Breast epithelium (tissue), 4 donors: ENCODE results near the gene EWSR1. TPM values are rescaled to one million over a fixed set of nuclear protein-coding genes. Genes with fewer than 3 reads are reported as not detected.

Experiments used
- DNase-seq, 2 donors: peaks; one replicate each; pipeline ENCODE4 v3.0.0-alpha.2; 2019; ENCODE audit warnings: low spot score in 2 of 2
- H3K27ac ChIP-seq, 2 donors: fragments of 200-600 bp; sonication (generic) in 1 of 2; one replicate each; pipeline ENCODE4 v1.5.1; 2016 to 2019; ENCODE audit warnings: mild to moderate bottlenecking in 1 of 2
- H3K27me3 ChIP-seq, 2 donors: fragments of 200-600 bp; sonication (generic) in 1 of 2; one replicate each; pipeline versions ENCODE4 v1.5.1 to v1.6.0; 2017 to 2019; ENCODE audit warnings: control low read depth in 1 of 2, mild to moderate bottlenecking in 1 of 2
- H3K36me3 ChIP-seq: fragments of 200-600 bp; one replicate; pipeline ENCODE4 v1.5.1; 2019
- H3K4me1 ChIP-seq, 2 donors: fragments of 200-600 bp; sonication (generic); one replicate each; pipeline ENCODE4 v1.5.1; 2016 to 2019; ENCODE audit warnings: control low read depth in 1 of 2
- H3K4me3 ChIP-seq, 3 donors: fragments of 200-600 bp; sonication (generic); 1 replicate in 2 of 3; 2 replicates in 1 of 3; pipeline ENCODE4 v1.5.1; 2016 to 2019; ENCODE audit warnings: mild to moderate bottlenecking in 3 of 3, moderate library complexity in 2 of 3
- H3K9me3 ChIP-seq, 2 donors: fragments of 200-600 bp; sonication (generic) in 1 of 2; one replicate each; pipeline ENCODE4 v1.5.1; 2016 to 2019; ENCODE audit warnings: control low read depth in 1 of 2
- POLR2A ChIP-seq: fragments of 450-650 bp; IDR thresholded peaks from one replicate; pipeline ENCODE4 v1.6.1; 2016; ENCODE audit warnings: antibody characterized with exemption, mild to moderate bottlenecking, moderate library complexity
- POLR2AphosphoS5 ChIP-seq, 3 donors: sonication (generic); formaldehyde crosslinking; IDR thresholded peaks; one replicate each; pipeline ENCODE4 v1.6.1; 2017; ENCODE audit warnings: antibody characterized with exemption in 3 of 3
- intact Hi-C: fragments of 100-400 bp; cut with DNase I; formaldehyde crosslinking; loops from one replicate; pipeline ENCODE4 v1.15.1; 2023; ENCODE audit warnings: low total_unique reads
- total RNA-seq, 3 donors: library from RNA; depleted of rRNA; stranded (reverse); fragments of >200 nt; gene quantifications; one replicate each; pipeline ENCODE4 v1.1.0, GENCODE V29; 2016
- TF ChIP-seq, protein P1 (sequence below), 3 donors: fragments of 450-650 bp; IDR thresholded peaks; one replicate each; pipeline ENCODE4 v1.5.1; 2016 to 2017; ENCODE audit warnings: antibody characterized with exemption in 3 of 3, mild to moderate bottlenecking in 3 of 3, moderate library complexity in 3 of 3

Gene EWSR1
- total RNA-seq, 3 donors from 2014 or later: 165 to 224 (median 220) TPM

DNA sequence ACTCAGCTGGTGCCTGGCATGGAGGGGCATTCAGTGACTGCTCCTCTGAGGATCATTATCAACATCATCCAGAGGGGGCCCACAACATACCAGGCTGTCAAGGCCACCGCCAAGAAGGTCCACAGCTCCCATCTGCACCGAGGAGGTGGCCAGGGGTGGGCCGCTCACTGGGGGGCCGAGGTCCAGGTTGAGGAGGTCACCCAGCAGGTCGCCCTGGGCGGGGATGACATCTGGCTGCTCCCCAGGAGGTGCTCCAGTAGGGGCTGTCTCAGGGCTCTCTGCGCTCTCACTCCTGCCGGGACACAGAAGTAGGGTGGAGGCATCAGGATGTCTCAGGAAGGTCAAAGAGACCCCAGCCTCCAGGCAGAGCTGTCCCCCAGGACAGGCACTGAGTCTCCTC, 72.5 kb downstream of the EWSR1 start:
- Histone ChIP-seq H3K27me3 (no peaks in the 10 kb centered on the region), H3K4me1 (peaks cover 0 to 23% of the 10 kb centered on the region in 2 donors), H3K4me3 (no peak overlapping the region), H3K27ac (no peak overlapping the region), H3K36me3 (no peaks in the 10 kb centered on the region), H3K9me3 (no peaks in the 10 kb centered on the region)
- DNase-seq: no peak
- intact Hi-C loops: no loop called here
- TF ChIP-seq, protein P1, sequence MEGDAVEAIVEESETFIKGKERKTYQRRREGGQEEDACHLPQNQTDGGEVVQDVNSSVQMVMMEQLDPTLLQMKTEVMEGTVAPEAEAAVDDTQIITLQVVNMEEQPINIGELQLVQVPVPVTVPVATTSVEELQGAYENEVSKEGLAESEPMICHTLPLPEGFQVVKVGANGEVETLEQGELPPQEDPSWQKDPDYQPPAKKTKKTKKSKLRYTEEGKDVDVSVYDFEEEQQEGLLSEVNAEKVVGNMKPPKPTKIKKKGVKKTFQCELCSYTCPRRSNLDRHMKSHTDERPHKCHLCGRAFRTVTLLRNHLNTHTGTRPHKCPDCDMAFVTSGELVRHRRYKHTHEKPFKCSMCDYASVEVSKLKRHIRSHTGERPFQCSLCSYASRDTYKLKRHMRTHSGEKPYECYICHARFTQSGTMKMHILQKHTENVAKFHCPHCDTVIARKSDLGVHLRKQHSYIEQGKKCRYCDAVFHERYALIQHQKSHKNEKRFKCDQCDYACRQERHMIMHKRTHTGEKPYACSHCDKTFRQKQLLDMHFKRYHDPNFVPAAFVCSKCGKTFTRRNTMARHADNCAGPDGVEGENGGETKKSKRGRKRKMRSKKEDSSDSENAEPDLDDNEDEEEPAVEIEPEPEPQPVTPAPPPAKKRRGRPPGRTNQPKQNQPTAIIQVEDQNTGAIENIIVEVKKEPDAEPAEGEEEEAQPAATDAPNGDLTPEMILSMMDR (IDR thresholded peaks at IDR 0.05): no peak
- TF ChIP-seq POLR2A (no peak), POLR2AphosphoS5 (IDR thresholded peaks at IDR 0.05) (no peak)

DNA sequence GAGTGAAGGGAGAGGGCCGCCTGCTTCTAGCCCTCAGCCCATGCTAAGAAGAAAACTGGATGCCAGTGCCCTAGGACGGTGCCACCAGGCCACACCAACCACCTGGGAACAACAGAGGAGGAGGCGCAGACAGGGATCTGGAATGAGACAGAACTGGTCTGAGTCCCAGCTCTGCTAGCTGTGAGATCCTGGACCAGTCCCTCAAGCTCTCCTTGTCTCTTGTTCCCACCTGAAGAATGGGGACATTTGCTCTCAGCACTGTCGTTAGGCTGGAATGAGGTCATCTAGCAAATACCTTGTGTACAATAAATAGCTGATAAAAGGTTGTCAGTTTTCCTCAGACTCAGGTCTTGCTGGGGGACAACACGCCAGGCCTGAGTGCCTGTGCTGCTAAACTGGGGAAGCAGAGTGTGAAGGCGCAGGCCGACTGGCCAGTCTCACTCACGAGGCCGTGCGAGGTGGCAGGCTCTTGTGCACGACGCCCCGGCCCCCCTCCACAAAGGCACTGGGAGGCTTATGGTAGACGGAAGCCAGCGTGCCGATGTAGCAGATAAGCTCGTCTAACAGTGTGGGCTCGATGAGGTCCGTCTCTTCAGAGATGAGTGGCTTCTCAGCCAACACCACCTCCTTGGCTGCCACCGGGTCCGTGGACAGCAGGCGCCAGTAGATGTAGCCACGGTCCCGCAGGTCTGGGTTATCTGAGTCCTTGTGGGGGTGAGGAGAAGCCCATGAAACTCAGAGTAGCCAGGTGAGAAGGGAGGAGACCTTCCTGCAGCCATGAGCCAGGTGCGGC, 73.2 kb downstream of the EWSR1 start:
- no peak for DNase-seq
- H3K4me3 ChIP-seq: no peak overlapping the region
- H3K4me1 ChIP-seq: peaks cover 0 to 22% of the 10 kb centered on the region in 2 donors
- no peaks in the 10 kb centered on the region for H3K36me3 ChIP-seq
- no peaks in the 10 kb centered on the region for H3K9me3 ChIP-seq
- H3K27me3 ChIP-seq: no peaks in the 10 kb centered on the region
- peak overlapping the region; percentile 66 to 70 for H3K27ac ChIP-seq
- intact Hi-C loops: no loop called here
- TF ChIP-seq POLR2AphosphoS5 (IDR thresholded peaks at IDR 0.05) (no peak), POLR2A (no peak)
- TF ChIP-seq, protein P1 (IDR thresholded peaks at IDR 0.05): no peak

DNA sequence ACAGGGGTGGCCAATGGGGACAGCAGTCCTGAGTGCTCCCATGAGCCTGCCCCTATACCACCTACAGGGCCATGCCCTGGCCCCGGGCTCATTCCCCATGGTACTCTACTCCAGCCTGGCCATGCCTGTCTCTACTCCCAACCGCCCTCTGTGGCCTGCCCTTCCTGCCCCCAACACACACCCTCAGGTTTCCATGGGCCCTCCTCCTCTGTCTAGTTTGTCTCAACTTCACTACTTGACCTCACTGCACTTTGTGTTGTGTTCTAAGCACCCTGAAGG, 73.7 kb downstream of the EWSR1 start:
- peak overlapping the region; percentile 66 to 70 for H3K27ac ChIP-seq
- no peaks in the 10 kb centered on the region for H3K27me3 ChIP-seq
- H3K9me3 ChIP-seq: no peaks in the 10 kb centered on the region
- H3K36me3 ChIP-seq: no peaks in the 10 kb centered on the region
- peaks cover 0 to 18% of the 10 kb centered on the region in 2 donors for H3K4me1 ChIP-seq
- TF ChIP-seq POLR2A (no peak), POLR2AphosphoS5 (IDR thresholded peaks at IDR 0.05) (no peak)
- TF ChIP-seq, protein P1 (IDR thresholded peaks at IDR 0.05): no peak
- DNase-seq: no peak
- no peak overlapping the region for H3K4me3 ChIP-seq
- intact Hi-C loops: no loop called here

DNA sequence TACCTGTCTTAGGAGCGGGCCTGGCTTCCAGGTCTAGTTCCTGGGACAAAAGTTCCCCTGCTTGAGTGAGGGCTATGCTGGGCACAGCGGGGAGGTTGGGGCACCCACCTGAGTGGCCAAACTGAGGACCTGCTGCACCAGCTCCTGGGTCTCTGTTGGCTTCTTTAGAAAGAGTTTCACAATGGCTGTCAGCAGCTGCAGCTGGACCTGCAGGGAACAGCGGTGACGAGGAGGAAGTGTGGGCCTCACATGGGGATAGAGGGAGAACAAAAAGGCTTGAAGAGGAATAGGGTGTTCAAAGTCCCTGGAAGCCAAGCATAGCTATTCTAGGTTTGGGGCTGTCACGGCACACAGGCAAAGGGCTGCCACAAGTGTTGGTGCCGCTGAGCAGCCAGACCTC, 74.1 kb downstream of the EWSR1 start:
- TF ChIP-seq POLR2A: no peak
- Histone ChIP-seq H3K4me1 (peaks cover 0 to 18% of the 10 kb centered on the region in 2 donors), H3K36me3 (no peaks in the 10 kb centered on the region), H3K4me3 (no peak overlapping the region), H3K27me3 (no peaks in the 10 kb centered on the region), H3K9me3 (no peaks in the 10 kb centered on the region), H3K27ac (peak overlapping the region; percentile 66 to 70)
- no peak for DNase-seq
- intact Hi-C loops: no loop called here

DNA sequence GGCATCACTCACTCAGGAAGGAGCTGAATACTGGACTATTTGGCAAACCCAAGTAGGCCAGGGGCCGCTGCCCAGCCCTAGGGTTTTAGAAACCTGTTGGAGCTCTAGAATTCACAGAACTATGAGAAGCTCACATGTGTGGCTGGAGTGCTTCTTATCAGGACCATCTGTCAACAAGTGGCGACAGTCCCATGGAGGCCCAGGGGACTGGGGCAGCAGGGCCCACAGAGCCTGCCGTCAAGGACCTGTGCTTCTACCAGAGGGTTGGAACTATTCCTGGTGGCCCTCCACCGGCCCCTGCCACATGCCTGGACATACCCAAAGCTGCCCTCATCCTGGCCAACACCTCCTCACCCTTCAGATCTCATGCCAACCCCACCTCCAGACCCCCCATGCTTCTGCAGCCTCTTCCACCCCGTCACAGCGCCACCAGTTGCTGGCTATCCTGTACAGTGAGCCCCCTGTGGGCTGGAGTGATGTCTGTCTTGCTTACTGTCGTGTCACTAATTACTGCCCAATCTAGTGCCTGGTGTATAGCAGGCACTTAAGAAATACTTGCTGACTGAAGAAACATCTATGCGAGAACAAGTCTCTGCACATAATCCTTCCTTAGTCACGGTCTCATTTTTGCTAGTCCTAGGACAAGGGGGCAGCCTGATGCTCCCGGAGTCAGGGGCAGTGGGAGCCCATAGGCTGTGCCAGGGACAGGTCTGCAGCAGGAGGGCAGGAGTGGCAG, 74.7 kb downstream of the EWSR1 start:
- Histone ChIP-seq H3K9me3 (no peaks in the 10 kb centered on the region), H3K4me1 (peaks cover 0 to 18% of the 10 kb centered on the region in 2 donors), H3K27me3 (no peaks in the 10 kb centered on the region), H3K36me3 (peaks cover 2% of the 10 kb centered on the region), H3K4me3 (no peak overlapping the region), H3K27ac (peak overlapping the region; percentile 66 to 70)
- no peak for DNase-seq
- no peak for TF ChIP-seq POLR2AphosphoS5 (IDR thresholded peaks at IDR 0.05)
- intact Hi-C loops: no loop called here

DNA sequence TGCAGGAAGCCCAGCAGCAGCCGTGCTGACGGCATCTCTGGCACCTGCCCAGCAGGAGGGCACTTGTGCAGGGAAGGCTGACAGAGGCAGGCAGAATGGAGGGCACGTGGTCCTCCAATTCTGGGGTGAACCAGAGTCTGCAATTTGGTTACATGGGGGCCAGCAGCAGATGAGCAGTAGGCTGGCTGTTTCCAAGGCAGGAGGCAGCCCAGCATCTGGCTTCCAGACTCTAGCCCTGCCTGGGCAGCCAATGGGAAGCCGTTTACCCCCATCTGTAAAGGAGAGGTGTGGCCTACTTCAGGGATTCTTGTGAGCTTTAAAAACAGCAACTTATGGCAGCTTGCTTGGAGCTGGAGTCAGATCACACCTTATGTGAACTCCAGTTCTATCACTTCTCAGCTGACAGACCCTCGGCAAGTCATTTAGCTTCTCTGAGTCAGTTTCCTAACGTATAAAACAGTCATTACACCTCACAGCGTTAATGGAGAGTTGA, 75.3 kb downstream of the EWSR1 start:
- Histone ChIP-seq H3K36me3 (peaks cover 8% of the 10 kb centered on the region), H3K4me3 (no peak overlapping the region), H3K27me3 (no peaks in the 10 kb centered on the region), H3K9me3 (no peaks in the 10 kb centered on the region), H3K27ac (peak overlapping the region; percentile 48 to 66), H3K4me1 (peaks cover 0 to 18% of the 10 kb centered on the region in 2 donors)
- peak; percentile 51 to 74 for DNase-seq
- intact Hi-C loops: no loop called here
- no peak for TF ChIP-seq POLR2AphosphoS5 (IDR thresholded peaks at IDR 0.05)
- TF ChIP-seq, protein P1 (IDR thresholded peaks at IDR 0.05): no peak
- no peak for TF ChIP-seq POLR2A
